ENCODE results near the gene RNF186.

RNF186 gene

GRCh38 chr1:19773485-19773884, 41.6 kb downstream of the RNF186 start:
- TF ChIP-seq CTCF (IDR thresholded peaks at IDR 0.05; ENCODE audit: insufficient read depth, low read length, missing control alignments), result no peak
- ChIA-PET CTCF (interaction anchor here (0.5 to 10.7 kb wide), 4 partner anchors 12 to 108 kb away, joined by 3 to 69 read pairs (median 3); no protein-coding TSS in a partner anchor), POLR2A (no interaction called here)
- H3K4me3 ChIP-seq (ENCODE audit: low read depth, low read length), result no peak overlapping the region
- no peak for DNase-seq (ENCODE audit: low read depth, low spot score)

- DNase-seq (ENCODE audit: low read depth, low spot score), result no peak
- TF ChIP-seq CTCF (IDR thresholded peaks at IDR 0.05; ENCODE audit: insufficient read depth, low read length, missing control alignments), result no peak
- CTCF ChIA-PET, result interaction anchor here (0.8 to 10.7 kb wide), 2 partner anchors 11 to 14 kb away, joined by 3 to 69 read pairs; no protein-coding TSS in a partner anchor
- no peak overlapping the region for H3K4me3 ChIP-seq (ENCODE audit: low read depth, low read length)
- POLR2A ChIA-PET, result no interaction called here
Measured at GRCh38 chr1:19772053-19772452, 43.0 kb downstream of the RNF186 start.

GRCh38 chr1:19771350-19771749, 43.7 kb downstream of the RNF186 start:
- POLR2A ChIA-PET, result no interaction called here
- CTCF ChIA-PET, result interaction anchor here (0.8 to 10.7 kb wide), 3 partner anchors 10 to 40 kb away, joined by 3 to 69 read pairs (median 8); no protein-coding TSS in a partner anchor
- no peak for TF ChIP-seq CTCF (IDR thresholded peaks at IDR 0.05; ENCODE audit: insufficient read depth, low read length, missing control alignments)

DNA sequence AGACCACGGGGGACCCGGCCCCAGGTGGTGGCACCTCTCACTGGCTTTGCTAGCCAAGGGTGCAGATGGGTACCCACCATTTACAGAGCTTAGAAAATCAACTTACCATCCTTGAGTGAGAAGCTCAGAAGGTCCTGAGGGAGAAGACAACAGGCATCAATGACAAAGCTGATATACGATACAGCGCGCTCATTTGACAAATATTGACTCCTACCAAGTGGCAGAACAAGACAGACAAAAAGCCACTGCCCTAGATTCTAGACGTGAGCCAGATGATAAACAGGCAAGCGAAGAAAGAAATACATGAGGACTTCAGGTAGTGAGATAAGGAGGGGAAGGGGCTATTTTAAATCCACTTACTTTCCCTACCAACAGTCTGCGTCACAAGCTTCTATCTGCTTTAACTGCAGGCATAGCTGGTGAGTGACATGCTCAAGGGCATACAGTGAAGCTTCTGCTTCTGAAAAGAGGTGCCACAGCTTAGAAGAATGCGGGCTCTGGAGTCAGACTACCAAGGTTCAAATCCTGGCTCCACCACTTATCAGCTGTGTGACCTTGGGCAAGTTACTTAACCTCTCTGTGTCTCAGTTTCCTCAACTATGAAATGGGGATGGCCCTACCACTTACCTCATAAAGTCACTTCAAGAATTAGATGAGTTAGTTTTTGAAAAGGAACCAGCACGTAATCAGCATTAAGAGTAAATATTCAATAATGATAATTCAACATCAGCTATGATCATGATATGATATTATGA, 44.5 kb downstream of the RNF186 start:
- no peak overlapping the region for H3K4me3 ChIP-seq (ENCODE audit: low read depth, low read length)
- no peak for TF ChIP-seq CTCF (IDR thresholded peaks at IDR 0.05; ENCODE audit: insufficient read depth, low read length, missing control alignments)
- ChIA-PET CTCF (interaction anchor here (0.9 to 10.7 kb wide), 4 partner anchors 9 to 109 kb away, joined by 4 to 69 read pairs (median 6); no protein-coding TSS in a partner anchor), POLR2A (interaction anchor here (1.2 kb wide), 1 partner anchor 20 kb away, joined by 4 read pairs; no protein-coding TSS in a partner anchor)
- DNase-seq (ENCODE audit: low read depth, low spot score), result no peak

More at GRCh38 chr1:19771350-19771749, 43.7 kb downstream of the RNF186 start:
- DNase-seq (ENCODE audit: low read depth, low spot score), result no peak
- no peak overlapping the region for H3K4me3 ChIP-seq (ENCODE audit: low read depth, low read length)

DNA sequence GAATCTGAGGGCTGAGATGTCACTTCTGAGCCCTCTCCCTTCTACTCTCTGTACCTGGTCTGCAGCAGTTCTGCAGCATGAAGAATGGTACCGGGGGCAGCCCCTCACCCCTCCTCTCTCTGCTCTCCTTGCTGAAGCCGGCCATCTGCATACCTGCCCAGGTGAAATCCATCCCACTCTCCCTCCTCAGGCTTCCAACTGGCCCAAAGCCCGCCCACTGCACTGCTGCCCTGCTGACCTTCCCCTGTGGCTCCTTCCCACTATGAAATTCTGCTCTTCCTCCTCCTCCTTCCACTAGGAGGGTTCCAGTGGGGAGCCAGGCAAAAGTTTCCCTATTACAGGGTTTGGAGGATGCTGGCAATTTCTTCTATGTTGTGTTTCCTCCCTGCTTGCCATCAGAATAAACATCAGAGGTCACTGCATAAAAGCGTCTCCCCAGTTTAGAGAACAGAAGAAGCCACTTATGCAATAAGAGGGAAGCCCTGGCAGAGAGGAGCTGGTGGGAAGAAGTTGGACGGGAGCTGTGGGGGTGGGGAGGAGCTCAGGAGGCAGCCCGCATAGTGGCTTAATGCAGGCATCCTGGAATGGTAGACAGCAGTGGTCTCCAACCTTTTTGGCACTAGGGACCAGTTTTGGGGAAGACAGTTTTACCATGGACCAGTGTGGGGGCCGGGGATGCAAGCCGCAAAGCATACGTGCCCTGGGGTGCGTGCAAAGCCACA, 45.7 kb downstream of the RNF186 start:
- ChIA-PET CTCF (interaction anchor here (1.2 to 10.7 kb wide), 3 partner anchors 8 to 42 kb away, joined by 3 to 69 read pairs (median 8); no protein-coding TSS in a partner anchor), POLR2A (no interaction called here)
- TF ChIP-seq CTCF (IDR thresholded peaks at IDR 0.05; ENCODE audit: insufficient read depth, low read length, missing control alignments), result no peak
- no peak overlapping the region for H3K4me3 ChIP-seq (ENCODE audit: low read depth, low read length)
- DNase-seq (ENCODE audit: low read depth, low spot score), result no peak

Data from AG04449 (cell line).